22Rv1 (cell line): ENCODE results near the gene STX3.

Experiments used
- CTCF ChIP-seq: fragments of 450-650 bp; IDR thresholded peaks from 2 replicates; pipeline ENCODE4 v1.5.1; 2017; ENCODE audit warnings: mild to moderate bottlenecking
- ZFX ChIP-seq: fragments of 450-650 bp; IDR thresholded peaks from 2 replicates; pipeline ENCODE4 v1.6.1; 2017; ENCODE audit warnings: antibody characterized with exemption, borderline replicate concordance

GRCh38 chr11:59810911-59811259 is 55.7 kb downstream of the STX3 start:
- TF ChIP-seq CTCF = no peak
- TF ChIP-seq ZFX = no peak
